Stimulated activated CD8-positive, alpha-beta memory T cell treated with anti-CD3 and anti-CD28 coated beads, Interleukin-12 subunit alpha, Interleukin-12 subunit beta, amount 100 ng/mL, for 24 hours (primary cell): Measurements from ENCODE around the gene CARD9.

Experiments used
- DNase-seq: peaks from one replicate; pipeline ENCODE4 v3.0.0-alpha.2; 2020; ENCODE audit errors: extremely low read depth

CARD9 gene

DNA sequence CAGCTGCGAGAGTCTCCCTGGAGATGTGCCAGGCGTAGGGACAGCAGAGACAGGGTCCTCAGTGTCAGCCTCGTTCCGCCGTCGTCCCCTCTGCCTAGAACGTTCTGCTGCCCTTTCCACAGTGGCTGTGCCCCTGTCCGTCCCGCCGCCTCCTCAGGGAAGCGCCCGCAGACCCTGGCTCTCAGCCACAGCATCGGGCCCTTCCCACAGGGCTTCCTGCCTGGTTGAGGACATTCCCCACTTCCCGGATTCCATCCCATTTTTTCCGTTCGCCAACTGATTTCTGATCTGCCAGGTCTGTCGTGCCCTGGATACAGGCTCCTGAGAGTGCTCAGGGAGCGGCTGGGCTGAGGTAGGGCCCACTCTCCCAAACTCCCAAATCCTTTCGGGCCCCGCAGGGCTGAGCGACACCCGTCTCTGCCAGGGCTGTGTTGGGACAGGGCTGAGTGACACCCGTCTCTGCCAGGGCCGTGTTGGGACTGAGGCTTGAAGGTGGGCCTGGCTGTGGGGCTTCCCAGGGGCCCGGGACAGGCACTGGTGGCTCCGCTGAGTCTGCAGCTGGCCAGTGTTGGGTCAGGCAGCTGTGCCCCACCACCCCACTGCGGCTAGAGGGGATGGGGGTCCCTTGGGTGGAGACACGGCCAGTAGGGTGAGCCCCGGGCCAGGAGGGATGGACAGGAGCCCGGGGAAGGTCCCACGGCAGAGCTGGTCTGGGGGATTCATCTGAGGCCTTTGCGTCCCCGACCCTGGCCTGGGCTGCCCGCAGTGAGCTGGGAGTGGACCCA, 25.8 kb downstream of the CARD9 start:
- DNase-seq = no peak

DNA sequence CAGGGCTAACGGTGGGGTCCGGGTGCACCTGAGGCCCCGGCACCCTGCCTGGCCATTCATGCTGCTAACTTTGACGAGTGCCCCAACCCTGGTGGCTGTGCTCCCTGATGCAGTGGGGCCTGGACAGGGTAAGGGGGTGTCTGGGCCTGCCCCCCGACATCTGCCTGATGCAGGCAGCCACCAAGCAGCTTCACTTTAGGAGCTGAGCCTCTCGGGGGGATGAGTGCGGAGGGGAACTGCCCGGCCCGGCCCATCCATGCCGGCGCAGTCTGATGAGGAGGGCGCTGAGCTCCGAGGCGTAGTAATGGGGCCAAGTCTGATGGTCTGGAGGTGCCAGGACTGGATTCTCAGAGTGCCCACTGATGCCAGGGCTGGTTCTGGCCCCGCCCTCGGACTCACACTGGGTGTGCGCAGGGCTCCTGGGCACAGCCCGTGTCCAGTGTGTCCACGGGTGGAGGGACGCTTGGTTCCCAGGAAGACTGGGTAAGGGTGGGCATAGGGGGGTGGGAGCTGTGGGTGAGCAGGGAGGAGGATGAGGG, 26.5 kb downstream of the CARD9 start:
- DNase-seq = no peak

DNA sequence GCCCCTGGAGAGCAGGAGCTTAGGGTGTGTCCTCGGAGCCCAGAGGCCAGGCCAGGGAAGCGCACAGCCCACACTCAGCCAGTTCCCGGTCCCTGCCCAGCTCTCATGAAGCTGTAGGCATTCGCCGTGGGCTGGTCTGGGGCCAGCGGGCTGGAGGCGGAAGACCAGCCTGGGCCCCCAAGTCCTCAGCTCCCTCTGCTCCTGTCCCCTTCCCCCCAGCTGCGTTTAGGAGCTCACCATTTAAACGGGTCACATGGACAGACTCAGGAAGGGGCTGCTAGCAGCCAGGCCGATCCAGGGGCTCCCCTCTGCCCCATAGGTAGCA, 27.4 kb downstream of the CARD9 start:
- DNase-seq = no peak

DNA sequence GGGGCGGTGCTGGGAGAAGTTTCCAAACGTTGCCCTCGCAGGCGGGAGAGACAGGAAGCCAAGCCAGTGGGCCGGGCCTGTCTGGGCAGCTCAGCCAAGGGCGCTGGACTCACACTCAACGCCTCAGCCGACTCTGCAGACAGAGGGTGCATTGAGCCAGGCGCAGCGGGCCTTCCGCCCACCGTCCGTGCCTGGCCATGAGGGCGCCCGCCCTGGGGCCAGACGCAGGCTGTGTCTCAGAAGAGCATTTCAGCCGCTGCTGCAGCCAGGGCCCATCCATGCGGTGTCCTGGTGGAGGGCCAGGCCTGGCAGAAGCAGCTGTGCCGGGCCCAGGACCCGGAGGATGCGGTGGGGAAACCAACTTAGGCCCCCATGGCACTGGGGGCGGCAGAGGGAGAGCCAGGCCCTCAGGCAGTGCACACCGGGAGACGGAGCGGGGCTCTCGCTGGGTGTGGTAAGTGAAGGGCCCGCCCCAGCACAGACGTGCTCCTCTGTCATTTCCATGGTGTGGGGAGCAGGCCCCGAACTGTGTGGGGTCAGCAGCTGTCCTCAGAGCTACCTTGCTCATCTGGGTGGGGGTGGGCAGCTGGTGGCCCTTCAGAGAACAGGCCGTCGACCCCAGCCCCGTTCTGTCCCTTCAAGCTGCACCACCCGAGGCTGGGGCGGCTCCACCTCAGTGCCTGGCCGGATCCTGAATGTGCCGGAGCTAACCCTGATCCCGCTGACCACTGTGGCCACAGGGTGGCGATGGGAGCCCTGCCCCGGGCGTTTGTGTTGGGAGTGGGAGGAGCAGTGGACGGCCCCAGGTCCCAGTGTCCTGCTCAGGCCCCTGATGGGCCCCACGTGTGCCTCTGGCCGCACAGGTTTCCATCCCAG, 27.9 kb downstream of the CARD9 start:
- DNase-seq = no peak

DNA sequence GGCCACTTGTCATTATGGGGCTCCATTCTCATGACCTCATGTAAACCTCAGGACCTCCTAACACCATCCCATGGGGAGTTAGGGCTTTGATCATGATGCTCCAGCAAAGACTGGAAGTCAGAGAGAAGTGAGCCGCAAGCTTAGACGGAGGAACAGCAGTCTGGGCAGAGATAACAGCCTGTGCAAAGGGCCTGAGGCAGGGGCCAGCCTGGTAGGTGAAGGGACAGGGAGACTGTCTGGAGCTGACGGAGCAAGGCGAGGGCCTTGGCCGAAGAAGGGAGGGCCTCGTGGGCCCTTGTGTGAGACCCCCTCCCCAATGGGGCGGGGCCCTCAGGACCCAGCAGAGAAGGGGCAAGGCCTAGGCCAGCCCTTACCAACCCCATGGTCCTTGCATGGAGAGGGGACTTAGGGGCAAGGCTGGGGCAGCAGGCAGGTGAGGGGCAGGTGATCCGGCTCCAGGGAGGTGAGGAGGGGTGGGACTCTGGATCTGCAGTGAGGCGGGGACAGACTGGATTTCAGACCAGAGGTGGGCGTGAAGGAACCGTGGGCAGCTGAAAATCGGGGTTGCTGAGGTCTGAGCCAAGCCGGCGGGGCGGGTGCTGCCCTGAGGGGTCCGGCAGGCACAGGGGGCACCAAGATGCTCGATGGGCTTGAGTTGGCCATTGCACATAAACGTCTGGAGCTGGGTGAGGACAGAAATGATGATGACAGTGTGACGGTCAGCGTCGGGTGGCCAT, 28.8 kb downstream of the CARD9 start:
- no peak for DNase-seq

DNA sequence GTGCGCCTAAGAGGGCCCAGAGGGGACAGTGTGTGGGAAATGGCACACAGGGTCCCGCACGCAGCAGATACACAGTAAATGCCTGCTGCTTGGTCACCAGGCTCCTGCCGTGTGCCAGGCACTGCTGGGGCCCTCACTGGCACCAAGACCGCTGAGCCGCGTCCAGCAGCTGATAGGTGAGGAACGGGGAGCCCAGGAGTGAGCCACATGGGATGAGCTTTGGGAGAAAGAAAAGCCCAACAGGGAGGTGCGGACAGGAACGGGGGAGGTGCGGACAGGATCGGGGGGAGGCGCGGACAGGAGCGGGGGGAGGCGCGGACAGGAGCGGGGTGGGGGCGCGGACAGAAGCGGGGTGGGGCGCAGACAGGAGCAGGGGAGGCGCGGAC, 29.6 kb downstream of the CARD9 start:
- no peak for DNase-seq

DNA sequence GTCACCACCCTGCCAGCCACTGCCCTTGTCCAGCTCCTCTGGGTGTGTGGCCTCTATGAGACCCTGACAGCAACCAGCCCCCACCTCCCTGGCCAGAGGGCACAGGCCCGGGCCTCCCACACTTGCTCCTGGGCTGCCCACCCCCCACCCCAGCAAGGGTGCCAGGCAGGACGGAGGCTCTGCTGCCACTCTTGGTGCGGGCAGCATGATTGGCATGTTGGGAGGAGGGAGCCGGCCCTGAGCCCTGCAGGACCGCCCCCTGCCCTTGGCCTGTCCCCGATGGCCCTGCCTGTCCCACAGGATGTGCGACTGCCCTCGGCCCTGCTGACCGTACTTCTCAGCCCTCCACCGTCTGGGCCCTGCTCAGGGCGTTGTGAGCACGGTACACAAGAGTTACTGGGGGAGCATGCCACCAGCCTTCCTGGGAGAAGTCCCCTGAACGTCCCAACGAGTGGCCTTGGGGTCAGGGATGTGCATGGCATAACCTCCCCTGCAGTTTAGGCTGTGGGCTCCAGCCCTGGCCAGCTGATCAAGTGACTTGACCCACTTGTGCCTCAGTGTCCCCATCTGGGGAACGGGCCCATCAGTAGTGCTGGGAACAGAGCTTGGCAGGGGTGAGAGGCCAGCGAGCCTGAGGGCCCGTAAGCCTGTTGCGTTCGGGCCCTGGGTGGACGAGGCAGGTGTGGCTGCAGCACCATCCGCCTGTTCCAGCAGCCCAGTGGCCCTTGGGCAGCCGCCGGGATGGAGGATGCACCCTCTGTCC, 30.2 kb downstream of the CARD9 start:
- DNase-seq = no peak

DNA sequence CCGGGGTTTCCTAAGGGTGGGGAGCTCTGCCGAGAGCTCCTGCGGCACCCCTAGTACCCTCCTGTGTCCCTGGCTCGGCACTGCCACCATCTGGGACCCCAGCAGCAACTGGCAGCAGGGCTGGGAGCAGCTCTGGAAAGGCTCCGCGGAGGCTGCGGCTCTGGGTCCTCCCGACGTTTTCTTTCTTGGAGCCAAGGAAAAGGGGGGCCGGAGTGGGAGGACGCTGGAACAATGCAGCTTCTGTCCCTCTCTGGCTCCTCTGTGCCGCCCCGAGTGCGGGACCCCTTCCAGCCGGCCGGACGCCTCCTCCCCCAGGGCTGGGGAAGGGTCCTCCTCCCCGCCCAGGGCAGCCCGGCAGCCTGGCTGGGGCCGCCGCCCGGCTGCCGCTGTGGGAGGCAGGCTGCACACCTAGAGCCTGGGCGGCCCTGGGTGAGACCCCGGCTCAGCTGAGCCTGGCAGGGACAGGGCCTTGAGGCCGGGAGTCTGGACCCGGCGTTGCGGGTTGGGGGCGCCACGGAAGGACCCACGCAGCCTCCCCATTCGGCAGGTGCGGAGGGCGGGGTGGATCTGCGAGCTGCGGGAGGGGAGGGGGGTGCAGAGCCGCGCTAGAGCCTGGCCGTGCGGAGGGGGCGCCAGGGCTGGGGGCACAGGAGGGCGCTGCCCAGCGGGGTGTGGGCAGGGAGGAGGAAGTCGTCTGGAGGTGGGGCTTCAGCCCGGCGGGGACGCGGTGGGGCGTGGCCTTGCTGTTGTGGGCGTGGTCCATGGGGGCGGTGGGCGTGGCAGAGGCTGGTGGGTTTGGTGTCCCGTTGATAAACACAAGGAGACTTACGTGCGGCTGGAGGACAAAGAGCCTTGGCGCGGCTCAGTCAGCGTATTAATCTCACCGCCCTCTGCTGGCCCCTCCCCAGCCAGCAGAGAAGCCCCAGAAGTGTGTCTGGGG, 31.0 kb downstream of the CARD9 start:
- DNase-seq = peak; percentile 25

DNA sequence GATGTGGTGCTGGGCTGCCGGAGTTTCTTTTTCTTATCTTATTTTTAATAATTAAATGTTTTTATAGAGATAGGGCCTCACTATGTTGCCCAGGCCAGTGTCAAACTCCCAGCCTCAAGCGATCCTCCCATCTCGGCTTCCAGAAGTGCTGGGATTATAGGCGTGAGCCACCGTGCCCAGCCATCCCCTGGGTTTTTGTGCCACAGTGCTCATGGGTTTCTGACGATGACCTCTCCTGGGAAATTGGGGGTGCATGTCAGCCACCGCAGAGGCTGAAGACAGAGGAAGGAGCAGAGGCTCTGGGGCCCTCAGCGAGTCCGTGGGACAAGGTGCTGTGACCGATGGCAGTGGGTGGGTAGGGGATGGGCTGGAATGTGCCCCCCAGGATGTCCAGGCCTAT, 31.7 kb downstream of the CARD9 start:
- DNase-seq = no peak

DNA sequence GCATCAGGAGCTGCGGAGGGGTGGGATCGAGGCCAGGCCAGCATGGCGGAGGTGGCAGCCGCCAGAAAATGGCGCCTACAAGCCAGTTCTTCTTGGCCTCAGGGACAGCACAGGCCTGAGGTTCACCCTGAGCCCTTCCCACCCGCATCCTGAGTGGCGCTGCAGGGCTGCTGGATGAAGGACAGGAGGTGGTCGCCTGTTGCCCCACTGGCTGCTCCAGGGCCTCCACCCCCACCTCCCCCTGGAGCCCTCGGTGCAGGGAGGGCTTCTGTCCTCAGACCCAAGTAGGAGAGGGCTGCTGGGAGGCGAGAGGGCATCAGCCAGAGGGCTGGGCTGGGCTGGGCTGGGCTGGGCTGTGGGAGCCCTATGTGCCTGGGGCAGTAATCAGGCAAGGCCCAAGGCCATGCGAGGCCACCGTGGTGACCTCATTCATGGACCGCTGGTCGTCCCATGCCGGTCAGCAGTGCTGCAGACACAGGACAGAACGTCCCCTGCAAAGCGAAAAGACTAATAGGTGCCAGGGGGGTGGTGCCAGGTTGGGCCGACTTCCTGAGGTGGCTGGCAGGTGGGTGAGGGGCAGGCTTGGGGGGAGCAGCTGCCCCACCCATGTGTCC, 32.3 kb downstream of the CARD9 start:
- DNase-seq = no peak

DNA sequence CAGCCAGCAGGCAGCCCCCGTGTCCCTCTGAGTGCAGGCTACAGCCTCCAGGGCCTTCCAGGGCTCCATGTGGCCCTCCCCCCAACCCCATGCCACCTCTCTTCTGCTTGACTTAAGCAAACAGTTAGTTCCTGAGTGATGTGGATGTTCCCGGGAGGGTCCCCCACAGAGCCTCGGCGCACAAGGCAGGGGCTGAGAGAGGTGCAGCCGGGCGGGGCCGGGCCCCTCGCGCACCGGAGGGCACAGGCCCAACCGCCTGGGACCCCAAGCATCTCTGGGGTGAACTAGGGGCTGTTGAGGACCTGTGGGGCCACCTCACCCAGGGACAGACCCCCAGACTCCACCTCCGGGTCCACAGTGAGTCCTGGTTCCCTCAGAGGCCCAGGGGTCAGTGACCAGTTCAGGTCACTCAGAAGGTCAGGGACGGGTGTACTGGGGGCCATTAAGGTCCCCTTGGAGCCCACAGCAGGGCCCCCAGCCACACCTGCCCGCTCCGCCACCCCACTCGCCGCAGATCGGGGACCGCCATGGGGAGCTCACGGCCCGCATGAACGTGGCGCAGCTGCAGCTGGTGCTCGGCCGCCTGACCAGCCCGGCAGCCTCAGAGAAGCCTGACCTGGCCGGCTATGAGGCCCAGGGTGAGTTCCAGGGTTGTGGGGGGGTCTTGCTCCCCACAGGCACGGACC, 33.0 kb downstream of the CARD9 start:
- DNase-seq = no peak

DNA sequence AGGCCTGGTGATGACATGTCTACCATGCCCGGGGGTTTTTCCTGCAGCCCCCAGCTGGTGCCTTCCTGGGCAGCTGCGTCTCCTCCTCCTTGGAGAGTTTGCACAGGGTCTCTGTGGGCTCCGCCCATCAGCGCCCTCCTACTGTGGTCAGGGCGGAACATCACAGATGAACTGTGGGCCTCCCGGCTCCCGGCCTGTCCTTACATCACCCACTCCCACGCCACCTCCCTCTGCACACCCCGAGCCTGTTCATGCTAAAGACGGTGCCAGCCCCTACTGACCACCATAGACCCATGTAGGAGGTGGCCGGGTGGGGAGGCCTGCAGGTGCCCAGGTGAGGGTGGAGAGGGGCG, 33.5 kb downstream of the CARD9 start:
- DNase-seq = no peak

DNA sequence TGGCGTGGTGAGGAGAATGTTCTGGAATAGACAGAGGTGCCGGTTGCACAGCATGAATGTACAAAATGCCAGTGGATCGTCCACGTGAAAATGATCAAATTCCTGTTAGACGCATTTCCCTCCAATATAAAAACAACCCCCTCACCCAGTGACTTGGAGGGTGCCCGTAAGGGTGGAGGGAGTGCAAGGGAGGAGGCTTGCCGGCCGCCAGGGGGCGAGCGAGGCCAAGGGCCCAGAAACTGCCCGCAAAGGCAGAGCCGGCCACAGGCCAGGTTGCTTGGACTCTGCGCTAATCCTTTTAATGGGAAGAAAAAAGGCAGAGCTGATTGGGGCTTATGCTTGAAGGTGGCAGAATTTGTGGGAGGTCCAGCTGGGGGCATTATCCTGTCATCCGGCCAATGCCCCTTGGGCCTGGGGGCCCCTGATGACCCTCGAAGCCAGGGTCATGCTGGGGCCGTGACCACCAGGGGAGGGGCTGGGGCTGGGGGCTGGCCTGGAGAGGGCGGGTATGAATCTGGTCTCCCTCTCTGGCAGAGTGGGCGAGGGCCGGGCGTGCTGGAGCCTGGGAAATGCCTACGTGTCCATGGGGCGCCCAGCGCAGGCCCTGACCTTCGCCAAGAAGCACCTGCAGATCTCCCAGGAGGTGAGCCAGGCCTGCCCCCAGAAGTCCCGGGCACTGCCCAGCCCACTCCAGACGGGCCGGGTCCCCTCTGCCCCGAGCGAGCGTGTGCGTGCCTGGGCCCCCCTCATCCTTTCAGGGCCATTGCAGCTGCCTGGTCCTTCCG, 34.1 kb downstream of the CARD9 start:
- no peak for DNase-seq

DNA sequence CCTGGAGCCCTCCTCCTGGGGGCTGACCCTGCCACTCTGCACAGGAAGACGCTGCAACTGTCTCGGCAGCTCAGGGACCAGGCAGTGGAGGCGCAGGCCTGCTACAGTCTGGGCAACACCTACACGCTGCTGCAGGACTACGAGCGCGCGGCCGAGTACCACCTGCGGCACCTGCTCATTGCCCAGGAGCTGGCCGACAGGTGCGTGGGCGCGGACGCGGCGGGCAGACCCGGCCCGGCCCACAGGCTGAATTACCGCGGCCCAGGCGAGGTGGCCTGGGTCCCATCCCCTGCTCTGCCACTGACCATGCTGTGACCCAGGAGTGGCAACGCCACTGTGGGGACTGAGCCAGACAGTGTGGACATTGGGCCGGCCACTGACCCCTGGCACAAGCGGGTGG, 35.0 kb downstream of the CARD9 start:
- no peak for DNase-seq

DNA sequence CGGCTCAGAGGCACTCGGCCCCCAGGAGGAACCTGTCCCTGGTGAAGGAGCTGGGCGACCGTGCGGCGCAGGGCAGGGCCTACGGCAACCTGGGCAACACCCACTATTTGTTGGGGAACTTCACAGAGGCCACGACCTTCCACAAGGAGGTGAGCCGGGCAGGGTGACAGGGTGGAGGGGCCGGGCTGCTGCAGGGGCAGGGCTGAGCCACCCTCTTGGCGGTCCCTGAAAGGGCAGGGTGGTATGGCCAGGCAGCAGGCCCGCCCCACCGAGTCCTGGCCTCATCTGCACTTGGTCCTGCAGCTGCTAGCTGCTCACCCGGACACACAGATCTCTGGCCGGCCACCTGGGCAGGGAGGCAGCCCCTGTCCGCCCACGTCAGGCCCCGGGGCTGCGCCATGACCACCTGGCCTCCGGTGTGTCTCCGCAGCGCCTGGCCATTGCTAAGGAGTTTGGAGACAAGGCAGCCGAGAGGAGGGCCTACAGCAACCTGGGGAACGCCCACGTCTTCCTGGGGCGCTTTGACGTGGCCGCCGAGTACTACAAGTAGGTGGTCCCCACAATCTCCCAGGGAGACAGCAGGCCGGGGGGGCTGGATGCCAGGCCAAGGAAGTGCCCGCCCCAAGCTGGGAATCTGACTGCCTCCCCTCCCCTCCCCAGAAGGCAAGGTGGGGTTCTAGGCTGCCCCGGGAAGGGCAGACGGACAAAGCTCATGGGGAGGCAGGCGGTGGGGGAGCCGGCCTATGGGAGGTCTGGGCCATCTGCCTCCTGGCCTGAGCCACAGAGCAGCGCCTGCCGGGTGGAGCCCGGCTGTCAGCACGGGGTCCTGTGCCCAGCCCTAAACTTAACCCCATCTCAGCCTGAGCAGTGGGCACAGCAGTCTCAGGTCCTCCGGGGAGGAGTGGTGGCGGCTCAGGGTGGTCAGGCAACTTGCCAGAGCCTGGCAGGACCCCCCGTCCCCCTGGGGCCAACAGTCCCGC, 35.8 kb downstream of the CARD9 start:
- DNase-seq = no peak

DNA sequence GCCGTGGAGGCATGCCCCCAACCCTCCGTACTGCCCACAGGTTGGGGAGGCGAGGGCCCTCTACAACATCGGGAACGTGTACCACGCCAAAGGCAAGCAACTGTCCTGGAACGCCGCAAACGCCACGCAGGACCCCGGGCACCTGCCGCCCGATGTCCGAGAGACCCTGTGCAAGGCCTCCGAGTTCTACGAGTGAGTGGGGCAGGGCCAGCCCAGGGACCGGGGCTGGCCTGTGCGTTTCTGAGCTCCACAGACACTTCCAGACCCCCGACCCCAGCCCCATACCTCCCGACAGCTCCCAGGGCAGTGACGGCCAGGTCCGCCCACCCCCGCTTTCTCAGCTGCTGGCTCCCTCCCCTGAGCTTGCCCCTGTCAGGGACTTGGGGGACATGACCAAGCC, 36.6 kb downstream of the CARD9 start:
- no peak for DNase-seq

DNA sequence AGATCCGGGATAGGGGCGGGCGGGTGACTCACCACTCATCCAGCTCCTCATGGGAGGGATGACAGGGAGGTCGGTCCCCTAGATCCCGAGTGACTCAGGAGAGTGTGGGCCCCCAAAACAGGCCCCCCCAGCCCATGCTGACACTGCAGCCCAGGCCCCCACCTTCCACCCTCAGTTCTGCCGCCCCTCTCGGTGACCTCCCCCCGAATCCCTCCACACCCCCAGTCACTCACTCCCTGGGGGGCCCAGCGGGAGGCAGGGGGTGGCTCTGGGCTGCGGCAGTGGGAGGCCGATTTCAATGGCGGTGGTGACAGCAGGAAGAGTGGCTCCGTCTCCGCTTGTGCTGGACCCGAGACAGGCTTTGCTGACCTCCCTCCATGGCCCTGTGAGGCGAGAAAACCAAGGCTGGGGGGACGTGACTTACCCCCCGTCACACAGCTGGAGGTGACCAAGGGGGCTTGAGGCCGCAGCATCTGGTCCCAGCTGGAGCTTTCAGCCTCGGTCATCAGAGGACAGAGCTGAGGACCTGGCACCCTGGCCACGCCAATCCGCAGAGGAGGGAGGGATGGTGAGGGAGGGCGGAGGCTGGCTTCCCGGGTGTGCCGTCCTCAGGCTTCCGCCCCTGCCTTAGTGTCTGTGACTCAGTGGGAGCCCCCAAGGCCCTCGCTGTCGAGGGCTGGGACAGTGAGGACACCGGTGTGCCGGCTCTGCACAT, 37.2 kb downstream of the CARD9 start:
- DNase-seq = no peak
